HG03159 (cell line): ENCODE data around the gene SHROOM4.

Source experiments
- ATAC-seq: cut with Tn5 transposase; IDR thresholded peaks from one replicate; pipeline ENCODE4 v1.9.1; 2021; ENCODE audit warnings: mild to moderate bottlenecking, moderate library complexity; ENCODE audit not compliant: unreplicated experiment

Gene SHROOM4

GRCh38 chrX:50813843-50814661, at the start of gene SHROOM4:
SHROOM4 (minus strand) TSS chrX:50814194; CDS start chrX:50814018, 176 bp downstream.
- no peak for ATAC-seq

- ATAC-seq = no peak
These were observed 49.5 kb upstream of the SHROOM4 start for GRCh38 chrX:50863471-50863870.

- ATAC-seq = no peak
These were observed 46.5 kb upstream of the SHROOM4 start for GRCh38 chrX:50860518-50860917.

- no peak for ATAC-seq
These were observed 44.6 kb upstream of the SHROOM4 start for GRCh38 chrX:50858548-50858947.

- no peak for ATAC-seq
These were observed 39.4 kb upstream of the SHROOM4 start for GRCh38 chrX:50853399-50853798.

GRCh38 chrX:50852524-50852923, 38.5 kb upstream of the SHROOM4 start:
- ATAC-seq = no peak

- ATAC-seq = no peak
These were observed 28.2 kb upstream of the SHROOM4 start for GRCh38 chrX:50842221-50842620.

- ATAC-seq = no peak
These were observed 25.7 kb upstream of the SHROOM4 start for GRCh38 chrX:50839730-50840129.

GRCh38 chrX:50838820-50839600, 25.0 kb upstream of the SHROOM4 start:
- ATAC-seq = no peak

- ATAC-seq = no peak
These were observed 14.0 kb upstream of the SHROOM4 start for GRCh38 chrX:50827996-50828395.

- ATAC-seq = no peak
These were observed 11.8 kb upstream of the SHROOM4 start for GRCh38 chrX:50825825-50826224.

GRCh38 chrX:50818986-50819385, 5.0 kb upstream of the SHROOM4 start:
- no peak for ATAC-seq

GRCh38 chrX:50815120-50815519, 1.1 kb upstream of the SHROOM4 start:
- no peak for ATAC-seq

- no peak for ATAC-seq
These were observed 707 bp upstream of the SHROOM4 start for GRCh38 chrX:50814701-50815100.

GRCh38 chrX:50812995-50813842, 775 bp downstream of the SHROOM4 start:
- ATAC-seq = no peak

- ATAC-seq = no peak
These were observed 8.7 kb downstream of the SHROOM4 start for GRCh38 chrX:50805276-50805675.

GRCh38 chrX:50801135-50801534, 12.9 kb downstream of the SHROOM4 start:
- ATAC-seq = no peak

GRCh38 chrX:50799531-50799961, 14.4 kb downstream of the SHROOM4 start:
- ATAC-seq = no peak

GRCh38 chrX:50798783-50799182, 15.2 kb downstream of the SHROOM4 start:
- no peak for ATAC-seq

GRCh38 chrX:50787099-50787498, 26.9 kb downstream of the SHROOM4 start:
- ATAC-seq = no peak

GRCh38 chrX:50780144-50780543, 33.9 kb downstream of the SHROOM4 start:
- ATAC-seq = no peak
